Loucy (cell line): ENCODE measurements around the gene IRX5.

Experiments used
- H2AFZ ChIP-seq: fragments of 200-600 bp; sonication (generic); 2 replicates; pipeline ENCODE4 v1.6.0; 2016; ENCODE audit warnings: antibody characterized with exemption, mild to moderate bottlenecking, low read length, moderate library complexity
- H3F3A ChIP-seq: fragments of 200-600 bp; 2 replicates; pipeline ENCODE4 v1.6.0; 2016; ENCODE audit warnings: antibody characterized with exemption, low read depth, mild to moderate bottlenecking
- H3K27me3 ChIP-seq: fragments of 200-600 bp; sonication (generic); 2 replicates; pipeline ENCODE4 v1.6.1; 2014; ENCODE audit warnings: low read length, mild to moderate bottlenecking; ENCODE audit not compliant: insufficient read depth, poor library complexity, severe bottlenecking
- H3K36me3 ChIP-seq: fragments of 200-600 bp; sonication (generic); 2 replicates; pipeline ENCODE4 v1.6.1; 2016; ENCODE audit warnings: low read length; ENCODE audit not compliant: insufficient read depth
- H3K4me1 ChIP-seq: fragments of 200-600 bp; sonication (generic); 2 replicates; pipeline ENCODE4 v1.5.1; 2014; ENCODE audit warnings: low read length, mild to moderate bottlenecking; ENCODE audit not compliant: insufficient read depth, poor library complexity, severe bottlenecking
- H3K4me2 ChIP-seq: fragments of 200-600 bp; sonication (generic); 2 replicates; pipeline ENCODE4 v1.6.0; 2014; ENCODE audit warnings: antibody characterized with exemption, low read length, low read depth, mild to moderate bottlenecking; ENCODE audit not compliant: poor library complexity, severe bottlenecking
- H3K4me3 ChIP-seq: fragments of 200-600 bp; sonication (generic); 2 replicates; pipeline ENCODE4 v1.5.1; 2014; ENCODE audit warnings: low read length, mild to moderate bottlenecking, mixed read lengths; ENCODE audit not compliant: poor library complexity, severe bottlenecking
- H3K79me2 ChIP-seq: fragments of 200-600 bp; sonication (generic); 2 replicates; pipeline ENCODE4 v1.6.1; 2014; ENCODE audit warnings: low read length; ENCODE audit not compliant: insufficient read depth
- H3K9ac ChIP-seq: fragments of 200-600 bp; sonication (generic); 2 replicates; pipeline ENCODE4 v1.6.0; 2014; ENCODE audit warnings: mild to moderate bottlenecking, low read depth, low read length, moderate library complexity; ENCODE audit not compliant: poor library complexity, severe bottlenecking
- H3K9me2 ChIP-seq: fragments of 200-600 bp; sonication (generic); replicated peaks from 2 replicates; pipeline ENCODE4 v1.6.1; 2016; ENCODE audit warnings: low read depth, low read length, mixed read lengths
- H3K9me3 ChIP-seq: fragments of 200-600 bp; sonication (generic); 2 replicates; pipeline ENCODE4 v1.6.1; 2014; ENCODE audit warnings: mild to moderate bottlenecking, antibody characterized with exemption, low read length, low read depth; ENCODE audit not compliant: insufficient read depth
- H4K20me1 ChIP-seq: fragments of 200-600 bp; sonication (generic); 2 replicates; pipeline ENCODE4 v1.6.0; 2014; ENCODE audit warnings: antibody characterized with exemption, low read length, mild to moderate bottlenecking; ENCODE audit not compliant: insufficient read depth, poor library complexity, severe bottlenecking
- CTCF ChIP-seq: fragments of 200-600 bp; sonication (generic); conservative IDR thresholded peaks from 2 replicates; pipeline ENCODE4 v1.5.1; 2014; ENCODE audit warnings: mild to moderate bottlenecking, antibody characterized with exemption, low read length
- EZH2phosphoT487 ChIP-seq: fragments of 200-600 bp; IDR thresholded peaks from 2 replicates; pipeline ENCODE4 v1.6.1; 2018; ENCODE audit warnings: antibody characterized with exemption, mild to moderate bottlenecking, moderate library complexity, borderline replicate concordance

Gene IRX5

GRCh38 chr16:54921206-54921824, 9.3 kb upstream of the IRX5 start:
- Histone ChIP-seq H4K20me1 (peaks cover 66% of the 10 kb centered on the region), H3K36me3 (peaks cover 45% of the 10 kb centered on the region), H3K9me3 (no peaks in the 10 kb centered on the region), H2AFZ (no peak overlapping the region), H3K4me2 (peak overlapping the region; percentile 89), H3K27me3 (no peaks in the 10 kb centered on the region), H3K79me2 (peaks cover 91% of the 10 kb centered on the region), H3K4me1 (peaks cover 61% of the 10 kb centered on the region), H3K4me3 (peak overlapping the region; percentile 81), H3K9ac (peak overlapping the region; percentile 88), H3F3A (peaks cover 8% of the 10 kb centered on the region; the same call in 1 of the 2 replicates), H3K9me2 (no peaks in the 10 kb centered on the region)
- TF ChIP-seq EZH2phosphoT487 (no peak), CTCF (no peak)

GRCh38 chr16:54923055-54923473, 7.6 kb upstream of the IRX5 start:
- H4K20me1 ChIP-seq, result peaks cover 79% of the 10 kb centered on the region
- H3K4me2 ChIP-seq, result peak overlapping the region; percentile 89

GRCh38 chr16:54923988-54924387, 6.7 kb upstream of the IRX5 start:
- Histone ChIP-seq H3K4me1 (peaks cover 68% of the 10 kb centered on the region), H3K79me2 (peaks cover 91% of the 10 kb centered on the region), H3K4me2 (peak overlapping the region; percentile 89)

More at GRCh38 chr16:54923055-54923473, 7.6 kb upstream of the IRX5 start:
- H3K9me2 ChIP-seq, result no peaks in the 10 kb centered on the region
- H3K36me3 ChIP-seq, result peaks cover 30% of the 10 kb centered on the region
- H3K27me3 ChIP-seq, result no peaks in the 10 kb centered on the region
- H3K9me3 ChIP-seq, result no peaks in the 10 kb centered on the region
- H3K4me1 ChIP-seq, result peaks cover 72% of the 10 kb centered on the region
- H2AFZ ChIP-seq, result no peak overlapping the region
- H3K9ac ChIP-seq, result peak overlapping the region; percentile 88
- TF ChIP-seq EZH2phosphoT487, result no peak
- TF ChIP-seq CTCF, result no peak
- peaks cover 8% of the 10 kb centered on the region; the same call in 1 of the 2 replicates for H3F3A ChIP-seq
- H3K79me2 ChIP-seq, result peaks cover 99% of the 10 kb centered on the region
- H3K4me3 ChIP-seq, result peak overlapping the region; percentile 81

More at GRCh38 chr16:54923988-54924387, 6.7 kb upstream of the IRX5 start:
- H3F3A ChIP-seq, result peaks cover 8% of the 10 kb centered on the region; the same call in 1 of the 2 replicates
- peaks cover 79% of the 10 kb centered on the region for H4K20me1 ChIP-seq
- peak overlapping the region; percentile 81 for H3K4me3 ChIP-seq
- no peaks in the 10 kb centered on the region for H3K9me2 ChIP-seq
- no peaks in the 10 kb centered on the region for H3K27me3 ChIP-seq
- no peak overlapping the region for H2AFZ ChIP-seq
- peaks cover 20% of the 10 kb centered on the region for H3K36me3 ChIP-seq
- H3K9ac ChIP-seq, result peak overlapping the region; percentile 88
- H3K9me3 ChIP-seq, result no peaks in the 10 kb centered on the region
- TF ChIP-seq EZH2phosphoT487 (no peak), CTCF (no peak)
